ENCODE data around the gene FCMR.

The FCMR gene

DNA sequence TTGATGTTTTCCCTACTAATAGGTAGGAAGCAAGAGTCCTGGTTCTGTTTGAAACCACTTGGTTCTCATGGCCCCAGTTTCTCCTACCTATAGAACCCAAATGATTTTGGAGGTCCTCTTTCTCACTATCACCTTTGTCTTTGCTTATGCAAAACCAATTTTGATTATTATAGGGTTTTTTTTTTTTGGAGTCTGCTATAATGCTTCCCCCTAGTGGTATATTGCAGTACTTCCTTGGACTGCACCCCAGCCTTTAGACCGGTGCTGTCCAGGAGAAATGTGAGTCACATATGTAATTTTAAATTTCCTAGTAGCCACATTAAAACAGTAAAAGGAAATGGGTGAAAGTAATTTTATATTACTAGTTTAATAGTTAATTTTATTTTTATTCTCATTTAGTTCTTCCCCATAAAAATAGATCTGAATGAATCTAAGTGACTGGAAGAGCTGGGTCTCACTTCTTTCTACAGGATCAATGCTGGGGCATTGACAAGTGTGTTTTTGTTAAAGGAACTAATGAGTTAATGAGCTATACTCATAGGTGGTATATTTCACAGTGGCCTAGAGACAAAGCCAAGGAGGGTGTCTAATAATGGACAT is 10.6 kb downstream of the FCMR start:
- Histone ChIP-seq H2BK12ac (ENCODE audit: low read length in 2 of 2) (no peak overlapping the region), H3K27ac (ENCODE audit: low read length, poor library complexity, severe bottlenecking) (no peak overlapping the region), H2BK120ac (ENCODE audit: low read depth, low read length) (no peak overlapping the region), H3K4me2 (ENCODE audit: low read length, poor library complexity, severe bottlenecking) (no peak overlapping the region), H2AFZ (ENCODE audit: low read depth, low read length) (no peak overlapping the region), H3K4me3 (ENCODE audit: insufficient read depth in 1 of 2, low read depth in 1 of 2, low read length in 2 of 2) (no peak overlapping the region), H2AK5ac (ENCODE audit: low read length, severe bottlenecking) (no peak overlapping the region), H2BK15ac (ENCODE audit: low read depth, poor library complexity, severe bottlenecking) (no peak overlapping the region), H3K79me1 (replicated peaks; ENCODE audit: low read length, poor library complexity, severe bottlenecking) (no peaks in the 10 kb centered on the region), H3K4me1 (ENCODE audit: control insufficient read depth, insufficient read depth, low read depth, low read length) (peaks cover 11% of the 10 kb centered on the region), H3K27me3 (ENCODE audit: control insufficient read depth in 1 of 2, insufficient read depth in 1 of 2, low read length in 2 of 2) (peaks cover 41 to 51% of the 10 kb centered on the region in 2 experiments), H3K4ac (ENCODE audit: low read depth in 1 of 2, low read length in 2 of 2) (no peak overlapping the region), H3K36me3 (ENCODE audit: control insufficient read depth in 1 of 2, insufficient read depth in 2 of 2, low read depth in 1 of 2, low read length in 2 of 2) (peaks cover 0 to 5% of the 10 kb centered on the region in 2 experiments), H3K14ac (ENCODE audit: low read length in 2 of 2) (no peak overlapping the region), H3K9me3 (ENCODE audit: control insufficient read depth, low read length) (no peaks in the 10 kb centered on the region), H3K23ac (ENCODE audit: low read length in 2 of 2) (no peak overlapping the region), H3K9ac (ENCODE audit: low read length) (no peak overlapping the region), H2BK5ac (ENCODE audit: low read depth, low read length, poor library complexity, severe bottlenecking) (no peak overlapping the region), H4K91ac (ENCODE audit: low read length) (no peak overlapping the region), H3K18ac (ENCODE audit: low read depth in 1 of 2, low read length in 2 of 2) (no peak overlapping the region), H4K8ac (ENCODE audit: low read length) (no peak overlapping the region)
- no CpG with 5 or more reads among the region's 1 CpG for WGBS
- peak; percentile 71 for DNase-seq

DNA sequence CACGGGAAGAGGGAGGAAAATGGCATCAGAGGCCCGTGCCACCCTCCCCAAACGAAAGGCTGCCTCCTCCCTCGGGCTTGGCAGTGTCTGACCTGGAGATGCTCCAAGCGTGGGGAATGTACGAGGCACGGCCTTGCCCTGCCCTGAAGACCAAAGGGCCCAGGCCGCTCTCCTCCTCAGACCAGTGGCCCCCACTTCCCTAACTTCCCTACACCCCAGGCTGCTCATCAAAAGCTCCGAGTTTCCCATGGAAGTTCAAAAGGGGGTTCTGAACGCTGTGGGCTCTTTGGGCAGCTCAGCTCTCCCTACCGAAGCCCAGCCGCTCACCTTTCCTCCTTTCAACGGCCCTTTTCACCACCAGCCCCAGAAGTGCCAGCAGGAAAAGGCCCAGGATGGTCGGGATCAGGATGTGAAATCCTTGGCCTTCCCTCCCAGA is 11.8 kb downstream of the FCMR start:
- H3K36me3 ChIP-seq (ENCODE audit: control insufficient read depth in 1 of 2, insufficient read depth in 2 of 2, low read depth in 1 of 2, low read length in 2 of 2) = peaks cover 0 to 5% of the 10 kb centered on the region in 2 experiments
- peak overlapping the region; percentile 94 for H2AFZ ChIP-seq (ENCODE audit: low read depth, low read length)
- H2BK120ac ChIP-seq (ENCODE audit: low read depth, low read length) = peak overlapping the region; percentile 74
- H2BK5ac ChIP-seq (ENCODE audit: low read depth, low read length, poor library complexity, severe bottlenecking) = no peak overlapping the region
- H2BK15ac ChIP-seq (ENCODE audit: low read depth, poor library complexity, severe bottlenecking) = peak overlapping the region; percentile 71
- H3K9me3 ChIP-seq (ENCODE audit: control insufficient read depth, low read length) = no peaks in the 10 kb centered on the region
- peaks cover 12% of the 10 kb centered on the region for H3K4me1 ChIP-seq (ENCODE audit: control insufficient read depth, insufficient read depth, low read depth, low read length)
- H2AK5ac ChIP-seq (ENCODE audit: low read length, severe bottlenecking) = no peak overlapping the region
- H3K9ac ChIP-seq (ENCODE audit: low read length) = peak overlapping the region; percentile 21
- peak overlapping the region; percentile 82 for H4K91ac ChIP-seq (ENCODE audit: low read length)
- peak overlapping the region; percentile 95 for H3K4me2 ChIP-seq (ENCODE audit: low read length, poor library complexity, severe bottlenecking)
- H4K8ac ChIP-seq (ENCODE audit: low read length) = peak overlapping the region; percentile 91
- 13% methylated on average over 11 of the region's 14 CpGs for WGBS
- peak overlapping the region; percentile 78 to 94 for H2BK12ac ChIP-seq (ENCODE audit: low read length in 2 of 2)
- peak overlapping the region; percentile 49 to 66 for H3K4ac ChIP-seq (ENCODE audit: low read depth in 1 of 2, low read length in 2 of 2)
- H3K23ac ChIP-seq (ENCODE audit: low read length in 2 of 2) = peak overlapping the region in 1 of 2 experiments; percentile 73
- no peak overlapping the region for H3K14ac ChIP-seq (ENCODE audit: low read length in 2 of 2)
- H3K79me1 ChIP-seq (replicated peaks; ENCODE audit: low read length, poor library complexity, severe bottlenecking) = no peaks in the 10 kb centered on the region
- no peak for DNase-seq
- peak overlapping the region; percentile 37 to 79 for H3K18ac ChIP-seq (ENCODE audit: low read depth in 1 of 2, low read length in 2 of 2)
- H3K27ac ChIP-seq (ENCODE audit: low read length, poor library complexity, severe bottlenecking) = no peak overlapping the region
- H3K4me3 ChIP-seq (ENCODE audit: insufficient read depth in 1 of 2, low read depth in 1 of 2, low read length in 2 of 2) = peak overlapping the region; percentile 59 to 69
- H3K27me3 ChIP-seq (ENCODE audit: control insufficient read depth in 1 of 2, insufficient read depth in 1 of 2, low read length in 2 of 2) = peaks cover 29 to 39% of the 10 kb centered on the region in 2 experiments

DNA sequence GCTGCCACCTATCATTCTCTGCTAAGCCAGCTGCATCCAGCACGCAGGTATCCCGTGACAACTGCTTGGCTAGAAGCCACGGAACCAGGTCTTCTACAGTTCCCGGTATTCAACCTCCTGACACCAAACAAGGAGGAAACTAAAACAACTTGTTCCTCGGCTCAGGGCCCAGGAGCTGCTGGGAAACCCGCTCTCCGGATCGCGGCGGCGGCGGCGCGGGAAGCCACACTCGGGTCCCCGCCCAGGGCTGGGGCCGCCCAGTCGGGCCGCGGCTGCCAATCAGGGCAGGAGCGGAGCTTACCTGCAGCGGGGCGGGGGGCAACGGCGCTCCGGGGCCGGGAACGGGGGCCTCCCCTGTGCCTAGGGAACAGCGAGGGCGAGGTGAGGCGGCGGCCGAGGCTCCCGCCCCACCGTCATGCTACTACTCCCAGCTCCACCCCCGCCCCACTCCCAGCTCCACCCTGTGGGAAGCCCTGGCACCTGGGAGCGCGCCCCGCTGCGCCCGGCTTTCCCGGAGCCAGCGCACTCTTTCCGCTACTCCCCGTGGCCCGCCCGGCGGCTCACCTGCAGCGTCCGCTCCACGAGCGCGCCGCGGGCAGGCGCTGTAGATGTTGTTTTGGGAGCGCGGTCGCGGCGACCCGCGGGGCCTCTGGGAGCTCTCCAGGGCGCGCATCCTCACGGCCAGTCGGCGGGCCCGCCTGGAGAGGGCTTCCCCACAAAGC is 12.4 kb downstream of the FCMR start:
- peaks cover 12% of the 10 kb centered on the region for H3K4me1 ChIP-seq (ENCODE audit: control insufficient read depth, insufficient read depth, low read depth, low read length)
- peaks cover 29 to 33% of the 10 kb centered on the region in 2 experiments for H3K27me3 ChIP-seq (ENCODE audit: control insufficient read depth in 1 of 2, insufficient read depth in 1 of 2, low read length in 2 of 2)
- H2BK120ac ChIP-seq (ENCODE audit: low read depth, low read length) = peak overlapping the region; percentile 74
- peak overlapping the region; percentile 95 for H3K4me2 ChIP-seq (ENCODE audit: low read length, poor library complexity, severe bottlenecking)
- peak overlapping the region; percentile 71 for H2BK15ac ChIP-seq (ENCODE audit: low read depth, poor library complexity, severe bottlenecking)
- peak overlapping the region in 1 of 2 experiments; percentile 73 for H3K23ac ChIP-seq (ENCODE audit: low read length in 2 of 2)
- peak overlapping the region; percentile 78 to 94 for H2BK12ac ChIP-seq (ENCODE audit: low read length in 2 of 2)
- peak overlapping the region; percentile 55 to 79 for H3K18ac ChIP-seq (ENCODE audit: low read depth in 1 of 2, low read length in 2 of 2)
- peak overlapping the region; percentile 82 for H4K91ac ChIP-seq (ENCODE audit: low read length)
- peak overlapping the region; percentile 59 to 69 for H3K4me3 ChIP-seq (ENCODE audit: insufficient read depth in 1 of 2, low read depth in 1 of 2, low read length in 2 of 2)
- no peak overlapping the region for H2AK5ac ChIP-seq (ENCODE audit: low read length, severe bottlenecking)
- no peak for DNase-seq
- no peaks in the 10 kb centered on the region for H3K9me3 ChIP-seq (ENCODE audit: control insufficient read depth, low read length)
- no peak overlapping the region for H3K14ac ChIP-seq (ENCODE audit: low read length in 2 of 2)
- peak overlapping the region; percentile 21 for H3K9ac ChIP-seq (ENCODE audit: low read length)
- H4K8ac ChIP-seq (ENCODE audit: low read length) = peak overlapping the region; percentile 91
- WGBS = 1% methylated on average over 64 of the region's 69 CpGs
- no peak overlapping the region for H3K27ac ChIP-seq (ENCODE audit: low read length, poor library complexity, severe bottlenecking)
- H3K36me3 ChIP-seq (ENCODE audit: control insufficient read depth in 1 of 2, insufficient read depth in 2 of 2, low read depth in 1 of 2, low read length in 2 of 2) = peaks cover 0 to 5% of the 10 kb centered on the region in 2 experiments
- H2AFZ ChIP-seq (ENCODE audit: low read depth, low read length) = peak overlapping the region; percentile 94
- H3K4ac ChIP-seq (ENCODE audit: low read depth in 1 of 2, low read length in 2 of 2) = peak overlapping the region in 1 of 2 experiments; percentile 76
- no peak overlapping the region for H2BK5ac ChIP-seq (ENCODE audit: low read depth, low read length, poor library complexity, severe bottlenecking)
- no peaks in the 10 kb centered on the region for H3K79me1 ChIP-seq (replicated peaks; ENCODE audit: low read length, poor library complexity, severe bottlenecking)

DNA sequence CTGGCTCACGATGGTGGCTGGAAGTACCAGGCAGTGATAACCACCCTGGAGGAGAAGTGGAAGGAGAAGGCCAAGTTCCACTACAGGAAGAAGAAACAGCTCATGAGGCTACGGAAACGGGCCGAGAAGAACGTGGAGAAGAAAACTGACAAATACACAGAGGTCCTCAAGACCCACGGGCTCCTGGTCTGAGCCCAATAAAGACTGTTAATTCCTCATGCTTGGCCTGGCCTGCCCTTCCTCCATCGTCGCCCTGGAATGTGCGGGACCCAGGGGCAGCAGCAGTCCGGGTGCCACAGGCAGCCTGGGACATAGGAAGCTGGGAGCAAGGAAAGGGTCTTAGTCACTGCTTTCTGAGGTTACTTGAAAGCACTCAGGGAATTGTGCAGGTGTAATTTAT is 13.7 kb downstream of the FCMR start:
- 91% methylated on average over 10 of the region's 10 CpGs for WGBS
- no peak overlapping the region for H2BK15ac ChIP-seq (ENCODE audit: low read depth, poor library complexity, severe bottlenecking)
- no peak overlapping the region for H3K4me2 ChIP-seq (ENCODE audit: low read length, poor library complexity, severe bottlenecking)
- H2BK5ac ChIP-seq (ENCODE audit: low read depth, low read length, poor library complexity, severe bottlenecking) = no peak overlapping the region
- H3K4me1 ChIP-seq (ENCODE audit: control insufficient read depth, insufficient read depth, low read depth, low read length) = peaks cover 12% of the 10 kb centered on the region
- H2AFZ ChIP-seq (ENCODE audit: low read depth, low read length) = no peak overlapping the region
- no peak overlapping the region for H3K27ac ChIP-seq (ENCODE audit: low read length, poor library complexity, severe bottlenecking)
- H2AK5ac ChIP-seq (ENCODE audit: low read length, severe bottlenecking) = no peak overlapping the region
- H3K9me3 ChIP-seq (ENCODE audit: control insufficient read depth, low read length) = no peaks in the 10 kb centered on the region
- no peak overlapping the region for H4K8ac ChIP-seq (ENCODE audit: low read length)
- no peak for DNase-seq
- no peak overlapping the region for H3K4me3 ChIP-seq (ENCODE audit: insufficient read depth in 1 of 2, low read depth in 1 of 2, low read length in 2 of 2)
- no peak overlapping the region for H3K14ac ChIP-seq (ENCODE audit: low read length in 2 of 2)
- no peak overlapping the region for H3K18ac ChIP-seq (ENCODE audit: low read depth in 1 of 2, low read length in 2 of 2)
- peak overlapping the region in 1 of 2 experiments; percentile 0 for H3K4ac ChIP-seq (ENCODE audit: low read depth in 1 of 2, low read length in 2 of 2)
- H3K27me3 ChIP-seq (ENCODE audit: control insufficient read depth in 1 of 2, insufficient read depth in 1 of 2, low read length in 2 of 2) = peaks cover 19 to 22% of the 10 kb centered on the region in 2 experiments
- H2BK120ac ChIP-seq (ENCODE audit: low read depth, low read length) = no peak overlapping the region
- peaks cover 0 to 5% of the 10 kb centered on the region in 2 experiments for H3K36me3 ChIP-seq (ENCODE audit: control insufficient read depth in 1 of 2, insufficient read depth in 2 of 2, low read depth in 1 of 2, low read length in 2 of 2)
- H3K79me1 ChIP-seq (replicated peaks; ENCODE audit: low read length, poor library complexity, severe bottlenecking) = no peaks in the 10 kb centered on the region
- no peak overlapping the region for H2BK12ac ChIP-seq (ENCODE audit: low read length in 2 of 2)
- no peak overlapping the region for H4K91ac ChIP-seq (ENCODE audit: low read length)
- H3K9ac ChIP-seq (ENCODE audit: low read length) = no peak overlapping the region
- H3K23ac ChIP-seq (ENCODE audit: low read length in 2 of 2) = no peak overlapping the region
